HG03175 (cell line): ENCODE measurements around the gene EXOC7.

Experiments
- ATAC-seq: cut with Tn5 transposase; IDR thresholded peaks from one replicate; pipeline ENCODE4 v1.9.1; 2021; ENCODE audit warnings: mild to moderate bottlenecking, moderate library complexity; ENCODE audit not compliant: unreplicated experiment

The EXOC7 gene

GRCh38 chr17:76103274-76104139 lies at the start of gene EXOC7:
Gene EXOC7 (minus strand): TSS chr17:76103787. CDS start chr17:76103692, 95 bp downstream.
- ATAC-seq: peak; percentile 79

GRCh38 chr17:76153202-76153601 lies 49.6 kb upstream of the EXOC7 start:
- no peak for ATAC-seq

GRCh38 chr17:76152591-76152990 lies 49.0 kb upstream of the EXOC7 start:
- no peak for ATAC-seq

- no peak for ATAC-seq
Observed at GRCh38 chr17:76151896-76152454, 48.4 kb upstream of the EXOC7 start.

- ATAC-seq: no peak
Observed at GRCh38 chr17:76150712-76151622, 47.4 kb upstream of the EXOC7 start.

- no peak for ATAC-seq
Observed at GRCh38 chr17:76149214-76149613, 45.6 kb upstream of the EXOC7 start.

- ATAC-seq: no peak
Observed at GRCh38 chr17:76148015-76148326, 44.4 kb upstream of the EXOC7 start.

GRCh38 chr17:76147211-76148014 lies 43.8 kb upstream of the EXOC7 start:
- no peak for ATAC-seq

GRCh38 chr17:76146053-76146851 lies 42.7 kb upstream of the EXOC7 start:
- no peak for ATAC-seq

- ATAC-seq: peak; percentile 35
Observed at GRCh38 chr17:76145231-76146052, 41.9 kb upstream of the EXOC7 start.

- ATAC-seq: no peak
Observed at GRCh38 chr17:76142585-76143041, 39.0 kb upstream of the EXOC7 start.

- ATAC-seq: no peak
Observed at GRCh38 chr17:76142039-76142584, 38.5 kb upstream of the EXOC7 start.

GRCh38 chr17:76141212-76142038 lies 37.8 kb upstream of the EXOC7 start, which contains the start of gene FOXJ1:
Gene FOXJ1 (minus strand): TSS chr17:76141245. CDS start chr17:76140395, 850 bp downstream.
- ATAC-seq: peak; percentile 84

- ATAC-seq: no peak
Observed at GRCh38 chr17:76140661-76141211, 37.1 kb upstream of the EXOC7 start.

- ATAC-seq: no peak
Observed at GRCh38 chr17:76139801-76140660, 36.4 kb upstream of the EXOC7 start.
